H4 (cell line): ENCODE data around the gene PLA2R1. TPM values are rescaled to one million over a fixed set of nuclear protein-coding genes. Genes with fewer than 3 reads are reported as not detected.
A peak's percentile ranks its signal among the peaks of the same experiment; 100 is the strongest.
"Not testable (repeated sequence)": the region's sequence is repeated elsewhere in the genome, so short reads cannot be mapped to it uniquely, and the experiment has no call there.

ENCODE experiments used
- DNase-seq: peaks from one replicate; pipeline ENCODE4 v3.0.0-alpha.2; 2015; ENCODE audit warnings: low spot score
- total RNA-seq: library from RNA; depleted of rRNA; stranded (reverse); fragments of >200 nt; shearing (Covaris generic); gene quantifications from 2 replicates; pipeline ENCODE4 v1.2.3, GENCODE V29; 2014

PLA2R1 gene
- total RNA-seq, 1 experiment from 2014 or later, result 0.06 TPM

- DNase-seq, result no peak
Observed at GRCh38 chr2:159982842-159983785, 79.3 kb downstream of the PLA2R1 start.

DNA sequence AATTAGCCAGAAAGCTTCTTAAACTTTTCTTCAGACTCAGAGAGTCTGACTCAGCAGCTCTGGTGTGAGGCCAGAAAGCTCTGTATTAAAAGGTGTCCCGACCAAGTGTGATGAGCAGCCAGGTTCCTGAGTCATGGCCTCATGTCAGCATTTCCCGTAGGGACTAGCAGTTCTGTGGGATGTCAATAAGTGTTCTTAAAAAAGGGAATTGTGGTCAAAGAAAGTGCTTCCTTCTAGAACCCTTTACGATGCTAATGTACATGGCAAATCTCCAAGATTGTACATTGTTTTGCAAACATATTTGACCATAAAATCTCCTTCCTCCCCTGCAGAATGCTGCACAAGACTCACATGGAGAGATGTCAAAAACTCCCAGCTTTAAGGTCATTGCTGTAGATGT is 80.1 kb downstream of the PLA2R1 start:
- peak; percentile 75 for DNase-seq

DNA sequence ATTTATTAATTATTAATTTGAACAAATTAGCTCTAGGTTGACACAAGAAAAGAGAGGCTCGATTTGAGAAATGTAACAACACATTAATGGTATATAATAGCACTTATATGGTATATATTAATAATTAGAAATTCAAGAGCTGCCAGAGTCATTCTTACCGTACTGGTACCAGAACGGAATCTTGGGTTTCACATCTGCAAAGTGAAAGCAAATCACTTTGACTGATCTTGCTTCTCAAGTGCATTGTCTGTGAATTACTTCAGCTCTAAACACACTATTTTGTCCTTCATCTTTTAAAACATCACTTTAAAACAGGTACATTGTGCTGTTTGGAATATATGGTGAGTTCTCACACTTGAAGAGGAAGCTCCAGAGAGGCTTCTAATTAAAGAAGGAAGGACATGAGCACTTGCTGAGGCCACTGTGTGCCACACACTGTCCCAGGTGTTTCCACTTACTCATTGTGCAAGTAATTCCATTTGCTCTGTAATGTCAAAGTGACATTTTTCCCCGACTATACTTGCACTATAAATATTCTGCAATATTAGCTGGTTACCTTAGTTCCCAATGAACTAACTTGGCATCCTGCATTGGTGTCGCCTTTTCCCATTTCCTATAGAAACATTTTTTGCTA is 85.8 kb downstream of the PLA2R1 start:
- DNase-seq, result no peak

DNA sequence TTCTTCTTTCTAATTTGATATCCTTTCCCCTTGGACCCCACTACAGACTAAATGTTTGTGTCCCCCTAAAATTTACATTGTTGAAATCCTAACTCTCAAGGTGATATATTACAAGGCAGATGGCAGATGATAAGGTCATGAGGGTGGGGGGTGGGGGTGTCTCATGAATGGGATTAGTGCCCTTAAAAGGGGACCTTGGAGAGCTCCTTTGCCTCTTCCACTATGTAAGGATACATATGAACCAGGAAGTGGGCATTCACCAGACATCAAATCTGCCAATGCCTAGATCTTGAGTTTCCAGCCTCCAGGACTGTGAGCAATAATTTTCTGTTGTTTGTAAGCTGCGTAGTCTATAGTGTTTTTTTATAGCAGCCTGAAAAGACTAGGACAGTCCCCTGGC is 89.1 kb downstream of the PLA2R1 start:
- DNase-seq, result no peak

DNA sequence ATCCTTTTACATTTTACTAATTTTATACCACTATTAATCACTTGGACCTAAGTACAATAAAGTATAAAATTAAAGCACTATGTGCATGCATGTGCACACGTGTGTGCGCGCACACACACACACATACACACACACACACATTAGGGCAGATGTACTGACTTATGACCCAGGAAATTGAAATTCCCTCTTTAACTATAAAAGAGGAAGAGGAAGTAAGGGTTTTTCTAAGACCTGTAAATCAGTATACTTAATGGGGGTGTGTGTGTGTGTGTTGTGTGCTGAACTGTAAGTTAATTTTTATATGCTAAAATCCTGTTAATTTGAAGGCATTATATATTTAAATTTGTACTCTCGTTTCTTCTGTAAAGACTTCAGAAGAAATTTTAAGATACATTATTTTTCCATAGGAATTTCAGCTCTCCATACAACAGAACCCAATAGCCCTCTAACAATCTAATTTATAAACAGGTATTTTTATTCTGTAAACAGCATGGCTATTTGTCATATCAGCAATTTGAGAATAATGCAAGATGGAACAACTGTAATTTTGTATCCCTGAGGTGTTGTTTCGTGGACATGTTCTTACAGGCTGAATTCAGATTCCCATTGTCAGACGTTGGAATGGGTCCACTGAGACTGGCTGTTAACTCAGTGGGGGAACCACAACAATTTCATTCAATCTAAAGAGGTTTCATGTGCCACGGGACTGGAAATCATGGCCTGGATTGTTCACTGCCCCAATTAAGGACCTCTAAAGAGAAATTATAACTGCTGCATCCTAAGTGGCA is 90.9 kb downstream of the PLA2R1 start:
- DNase-seq, result no peak

GRCh38 chr2:159970548-159970947 is 91.9 kb downstream of the PLA2R1 start:
- DNase-seq, result not testable (repeated sequence)

- peak; percentile 34 for DNase-seq
Observed at GRCh38 chr2:159968279-159968900, 94.0 kb downstream of the PLA2R1 start.

DNA sequence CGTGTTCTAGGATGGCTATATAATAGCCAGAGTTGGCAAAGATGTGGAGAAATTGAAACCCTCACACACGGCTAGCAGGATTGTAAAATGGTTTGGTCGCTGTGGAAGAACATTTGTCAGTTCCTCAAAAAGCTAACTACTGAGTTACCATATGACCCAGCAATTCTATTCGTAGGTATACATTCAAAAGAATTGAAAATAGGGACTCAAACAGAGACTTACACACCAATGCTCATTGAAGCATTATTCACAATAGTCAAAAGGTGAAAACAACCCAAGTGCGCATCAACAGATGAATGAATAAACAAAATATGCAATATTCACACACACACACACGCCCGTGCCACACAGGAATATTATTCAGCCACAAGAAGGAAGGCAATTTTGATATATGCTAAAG is 98.7 kb downstream of the PLA2R1 start:
- no peak for DNase-seq

GRCh38 chr2:159962513-159962912 is 99.9 kb downstream of the PLA2R1 start:
- DNase-seq, result not testable (repeated sequence)

DNA sequence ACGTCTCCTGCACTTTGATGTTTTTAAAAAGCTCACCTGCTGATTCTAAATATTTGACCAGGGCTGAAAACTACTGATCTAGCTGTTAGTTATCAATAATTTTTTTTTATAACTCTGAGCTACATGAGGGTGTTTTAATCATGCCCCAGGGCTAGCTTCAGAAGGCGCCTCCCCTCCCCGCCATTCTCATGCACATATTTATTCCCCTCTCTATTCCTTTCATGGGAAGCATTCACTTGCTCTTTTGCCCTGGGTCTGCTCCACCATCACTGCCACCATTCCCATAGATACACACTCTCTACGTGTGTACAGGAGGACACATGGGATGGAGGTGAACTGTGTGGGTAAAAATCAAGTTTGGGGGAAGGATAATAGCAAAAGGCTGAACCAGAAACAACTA is 101.0 kb downstream of the PLA2R1 start:
- DNase-seq, result no peak

- no peak for DNase-seq
Observed at GRCh38 chr2:159961037-159961436, 101.4 kb downstream of the PLA2R1 start.

DNA sequence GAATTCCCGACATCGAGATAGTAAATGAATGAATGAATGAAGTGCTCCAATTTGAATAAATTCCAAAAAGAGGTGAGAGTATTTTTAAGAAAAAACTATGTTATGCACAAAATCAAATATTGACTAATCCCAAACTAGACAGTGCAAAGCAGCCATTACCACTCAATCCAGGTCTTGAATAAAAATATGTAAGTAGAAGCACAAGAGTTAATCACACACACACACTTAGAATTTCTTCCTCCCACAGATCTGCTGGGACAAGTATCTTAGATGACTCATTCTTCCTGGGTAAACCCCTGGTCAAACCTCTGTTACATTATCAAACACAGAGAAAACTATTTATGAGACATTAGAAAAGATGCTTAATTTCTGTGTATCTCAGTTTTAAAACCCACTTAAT is 102.0 kb downstream of the PLA2R1 start:
- peak; percentile 36 for DNase-seq

DNA sequence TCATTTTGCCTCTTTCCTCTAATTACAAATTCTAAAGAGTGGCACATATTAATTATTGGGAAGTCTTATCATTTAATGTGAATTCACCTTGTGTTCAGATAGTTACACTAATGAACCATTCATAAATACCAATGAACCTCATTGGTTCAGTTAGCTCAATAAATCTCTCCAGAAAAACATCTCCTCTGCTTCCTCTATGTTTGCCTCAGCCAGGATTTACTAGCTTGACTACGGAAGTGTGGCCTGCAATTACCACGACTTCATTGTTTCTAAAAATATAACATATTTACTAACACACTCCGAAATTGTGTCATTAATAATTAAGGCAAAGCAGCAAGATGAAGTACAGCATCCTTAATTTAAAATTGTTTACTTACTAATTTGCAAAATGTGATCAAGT is 103.3 kb downstream of the PLA2R1 start:
- DNase-seq, result no peak

- DNase-seq, result no peak
Observed at GRCh38 chr2:159953136-159953823, 109.1 kb downstream of the PLA2R1 start.

- no peak for DNase-seq
Observed at GRCh38 chr2:159946326-159946999, 116.0 kb downstream of the PLA2R1 start.

DNA sequence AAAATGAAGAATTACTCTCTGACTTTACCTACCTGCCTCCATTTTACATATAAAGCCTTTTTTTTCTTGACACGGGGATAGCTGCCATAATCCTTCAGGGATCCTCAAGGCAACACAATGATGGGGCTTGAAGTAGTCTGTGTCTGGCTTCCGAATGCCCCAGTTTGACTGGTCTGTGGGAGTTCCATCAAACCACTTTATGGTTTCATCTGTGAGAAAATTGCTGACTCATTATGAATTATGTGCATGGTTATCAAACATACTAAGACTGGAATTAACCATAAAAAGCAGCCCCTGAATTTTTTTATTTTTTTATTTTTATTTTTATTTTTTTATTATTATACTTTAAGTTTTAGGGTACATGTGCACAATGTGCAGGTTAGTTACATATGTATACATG is 117.5 kb downstream of the PLA2R1 start:
- DNase-seq, result no peak

DNA sequence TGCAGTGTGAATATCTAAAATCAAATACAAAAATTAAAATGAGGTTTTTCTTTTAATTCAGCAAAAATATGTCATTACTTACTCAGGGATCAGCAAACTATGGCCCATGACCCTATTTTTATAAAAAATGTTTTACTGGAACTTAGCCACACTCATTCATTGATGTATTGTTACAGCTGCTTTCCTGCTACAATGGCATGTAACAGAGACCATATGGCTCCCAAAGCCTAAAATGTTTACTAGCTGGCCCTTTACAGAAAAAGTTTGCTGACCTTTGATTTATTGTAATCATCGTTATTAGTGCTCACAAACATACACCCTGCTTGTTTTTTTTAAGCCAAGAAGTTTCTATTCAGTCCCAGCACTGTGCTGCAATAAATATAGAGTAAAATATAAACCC is 120.3 kb downstream of the PLA2R1 start:
- DNase-seq, result no peak

DNA sequence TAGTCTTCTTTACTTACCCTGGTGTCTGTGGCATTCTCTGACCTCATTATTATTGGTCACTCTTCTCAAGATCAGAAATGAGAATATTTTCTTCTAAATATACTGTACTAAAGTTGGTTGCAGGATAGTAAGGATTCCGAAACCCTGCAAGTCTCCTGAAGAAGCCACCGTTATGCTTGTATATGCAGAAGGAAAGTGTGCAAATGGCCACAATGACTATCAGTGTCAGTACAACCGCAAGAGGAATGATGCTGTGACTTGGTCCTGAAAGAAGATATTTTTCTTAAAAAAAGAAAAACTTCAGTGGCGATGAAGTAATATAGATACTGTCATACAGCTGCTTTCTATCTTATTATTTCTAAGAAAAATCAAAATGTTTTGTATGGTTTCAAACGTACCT is 120.7 kb downstream of the PLA2R1 start:
- DNase-seq, result no peak

GRCh38 chr2:159939946-159940345 is 122.5 kb downstream of the PLA2R1 start:
- DNase-seq, result no peak

DNA sequence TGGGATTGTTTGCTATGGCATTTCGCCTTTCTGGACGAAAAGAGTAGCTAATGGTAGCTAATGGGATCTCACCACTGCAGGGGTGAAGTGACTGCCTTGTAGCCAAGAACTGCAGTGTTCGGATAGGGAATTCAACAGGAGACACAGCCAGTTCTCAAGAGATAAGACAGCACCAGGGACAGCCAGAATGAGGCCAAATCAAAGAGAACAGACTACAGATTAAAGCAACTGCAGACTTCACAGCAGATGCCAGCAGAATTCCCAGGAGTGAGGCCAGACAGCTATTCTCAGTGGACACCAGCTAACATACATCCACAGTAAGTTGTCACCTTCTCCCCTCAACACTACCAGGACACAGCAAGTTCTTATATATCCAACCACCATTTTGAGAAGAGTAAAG is 124.0 kb downstream of the PLA2R1 start:
- no peak for DNase-seq

GRCh38 chr2:159936471-159936870 is 125.9 kb downstream of the PLA2R1 start:
- peak; percentile 19 for DNase-seq
